GM19438 (cell line): ENCODE data around the gene FAM114A2.
A peak's percentile ranks its signal among the peaks of the same experiment; 100 is the strongest.
"Not testable (repeated sequence)": the region's sequence is repeated elsewhere in the genome, so short reads cannot be mapped to it uniquely, and the experiment has no call there.

Source experiments
- ATAC-seq: cut with Tn5 transposase; IDR thresholded peaks from one replicate; pipeline ENCODE4 v1.9.1; 2021; ENCODE audit warnings: low read depth; ENCODE audit not compliant: unreplicated experiment

FAM114A2 gene

DNA sequence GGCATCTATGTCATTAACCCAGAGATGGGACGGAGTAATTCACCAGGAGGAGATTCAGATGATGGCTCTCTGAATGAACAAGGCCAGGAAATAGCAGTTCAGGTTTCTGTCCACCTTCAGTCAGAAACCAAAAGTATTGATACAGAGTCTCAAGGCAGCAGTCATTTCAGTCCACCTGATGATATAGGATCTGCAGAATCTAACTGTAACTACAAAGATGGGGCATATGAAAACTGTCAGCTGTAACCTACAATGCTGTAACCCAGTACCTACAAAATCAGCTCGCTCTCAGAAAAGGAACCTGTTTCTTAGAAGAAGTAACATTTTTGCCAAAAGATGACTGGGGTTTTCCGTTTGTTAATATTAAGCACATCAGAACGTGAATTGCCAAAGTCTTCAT, 14.8 kb upstream of the FAM114A2 start:
- no peak for ATAC-seq

DNA sequence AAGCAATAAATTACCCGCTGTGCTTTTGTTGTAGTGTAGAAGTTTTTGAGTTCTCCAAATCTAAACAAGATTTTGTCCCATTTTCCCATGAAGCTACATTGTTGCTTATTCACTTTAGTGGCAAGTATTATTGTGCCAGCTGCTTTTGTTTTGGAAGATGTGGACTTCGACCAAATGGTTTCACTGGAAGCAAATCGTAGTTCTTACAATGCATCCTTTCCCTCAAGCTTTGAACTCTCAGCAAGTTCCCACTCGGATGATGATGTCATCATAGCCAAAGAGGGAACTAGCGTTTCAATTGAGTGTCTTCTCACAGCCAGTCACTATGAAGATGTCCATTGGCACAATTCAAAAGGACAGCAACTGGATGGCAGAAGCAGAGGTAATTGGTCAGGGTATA, 10.9 kb upstream of the FAM114A2 start:
- no peak for ATAC-seq

GRCh38 chr5:154047324-154047723, 8.6 kb upstream of the FAM114A2 start:
- ATAC-seq, result no peak

DNA sequence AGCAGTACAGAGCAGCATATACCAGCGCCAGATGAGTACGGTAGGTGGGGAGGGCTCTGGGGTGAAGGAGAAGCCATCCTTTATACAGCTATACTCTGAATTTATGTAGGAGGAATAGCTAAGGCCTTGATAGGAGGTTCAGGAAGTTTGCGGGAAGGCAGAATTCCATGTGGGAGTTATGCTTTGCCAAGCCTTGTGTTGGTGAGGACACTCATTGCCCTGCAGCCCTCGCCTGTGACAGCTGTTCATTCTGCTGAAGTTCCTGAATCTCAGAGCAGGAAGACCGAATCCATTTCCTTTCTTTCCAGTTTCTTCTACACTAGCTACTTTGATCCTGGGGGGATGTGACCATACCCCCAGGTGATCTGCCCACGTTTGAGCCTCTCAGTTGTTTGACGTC, 7.8 kb upstream of the FAM114A2 start:
- ATAC-seq, result no peak

DNA sequence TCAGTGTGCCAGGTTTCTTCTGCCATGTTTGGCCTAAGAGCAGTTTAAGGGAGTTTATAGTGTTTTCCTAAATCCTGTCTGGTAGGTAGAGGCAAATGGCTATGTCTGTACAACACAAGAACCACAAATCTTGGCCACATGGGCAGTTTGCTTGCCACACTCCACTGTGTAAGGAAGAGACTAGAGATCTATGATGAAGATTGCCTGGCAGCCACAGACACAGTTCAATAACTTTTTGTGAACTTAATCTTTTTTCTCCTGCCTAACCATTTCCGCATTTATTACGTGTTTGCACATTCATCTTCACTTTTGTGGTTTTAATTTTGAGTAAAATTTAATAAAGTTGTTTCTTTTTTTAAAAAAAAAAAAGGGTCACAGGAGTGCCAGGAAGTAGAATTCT, 5.9 kb upstream of the FAM114A2 start:
- ATAC-seq, result no peak

DNA sequence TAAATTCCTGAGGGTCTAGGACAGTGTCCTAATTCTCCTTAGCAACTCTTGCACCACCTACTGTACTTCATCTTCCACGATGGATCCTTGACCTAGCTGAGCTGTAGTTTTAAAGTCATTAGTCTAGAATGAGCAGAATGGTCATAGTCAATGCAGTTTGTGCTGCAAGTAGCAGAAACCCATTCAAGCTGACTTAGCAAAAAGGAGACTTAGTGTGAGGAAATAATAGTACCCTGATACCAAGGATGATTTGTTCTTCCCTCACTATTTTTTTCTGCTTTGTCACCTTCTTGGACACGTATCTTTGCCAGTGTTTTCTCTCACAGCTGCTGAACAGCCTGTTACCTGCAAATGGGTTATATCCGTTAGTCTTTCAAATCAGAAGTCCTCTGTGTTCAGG, 5.4 kb upstream of the FAM114A2 start:
- ATAC-seq, result no peak

DNA sequence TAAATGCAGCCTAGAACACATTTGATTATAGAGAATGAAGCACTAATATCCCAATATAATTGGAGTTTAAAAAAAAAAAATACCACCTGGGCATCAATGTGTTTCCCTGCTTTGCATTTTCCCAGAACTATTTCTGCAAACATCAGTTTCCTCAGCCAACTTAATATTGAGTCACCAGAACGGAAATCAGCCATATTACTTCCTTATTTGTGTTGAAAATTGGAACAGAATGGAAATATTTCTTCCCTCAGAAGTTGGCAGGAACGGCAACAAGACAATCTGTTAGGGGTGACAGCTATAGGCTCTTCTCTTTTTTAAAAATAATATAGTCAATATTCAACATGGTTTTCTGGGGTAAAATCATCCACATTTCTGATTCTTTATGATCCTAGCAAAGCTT, 4.1 kb upstream of the FAM114A2 start:
- no peak for ATAC-seq

DNA sequence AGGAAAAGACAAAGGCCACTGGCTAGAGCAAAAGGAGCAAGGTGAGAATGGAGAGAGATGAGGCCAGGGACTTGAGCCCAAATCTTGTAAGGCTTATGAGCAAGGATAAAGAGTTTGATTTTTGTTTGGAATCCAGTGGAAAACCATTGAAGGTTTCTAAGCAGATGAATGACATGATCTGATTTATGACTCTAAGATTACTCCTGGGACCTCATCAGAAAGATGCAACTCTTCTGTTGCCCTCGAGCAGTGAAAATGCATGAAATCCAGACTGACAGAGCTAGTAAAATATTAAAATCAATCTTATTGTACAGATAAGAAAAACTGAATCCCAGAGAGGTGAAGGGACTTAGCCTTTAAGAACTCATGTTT, 734 bp upstream of the FAM114A2 start:
- ATAC-seq, result no peak

DNA sequence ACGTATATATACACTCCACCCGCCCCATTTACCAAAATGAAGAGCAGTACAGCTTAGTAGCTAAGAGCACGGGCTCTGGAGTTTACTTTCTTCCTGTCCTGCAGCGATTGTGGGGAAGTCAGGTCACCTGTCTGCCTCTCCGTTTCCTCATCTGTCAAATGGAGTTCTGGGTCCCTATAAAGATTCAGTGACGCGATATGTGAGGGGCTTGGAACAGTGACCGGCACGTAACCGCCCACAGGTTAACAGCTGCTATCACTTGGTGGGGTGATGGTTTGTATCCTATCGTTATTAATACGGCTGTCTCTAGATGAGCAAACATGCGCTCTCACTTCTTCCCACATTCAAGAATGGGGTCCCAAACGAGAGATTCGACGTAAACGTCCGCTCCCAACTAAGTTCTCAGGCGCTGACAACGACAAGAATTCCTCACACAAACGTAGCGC, 426 bp downstream of the FAM114A2 start:
- ATAC-seq, result peak; percentile 51

DNA sequence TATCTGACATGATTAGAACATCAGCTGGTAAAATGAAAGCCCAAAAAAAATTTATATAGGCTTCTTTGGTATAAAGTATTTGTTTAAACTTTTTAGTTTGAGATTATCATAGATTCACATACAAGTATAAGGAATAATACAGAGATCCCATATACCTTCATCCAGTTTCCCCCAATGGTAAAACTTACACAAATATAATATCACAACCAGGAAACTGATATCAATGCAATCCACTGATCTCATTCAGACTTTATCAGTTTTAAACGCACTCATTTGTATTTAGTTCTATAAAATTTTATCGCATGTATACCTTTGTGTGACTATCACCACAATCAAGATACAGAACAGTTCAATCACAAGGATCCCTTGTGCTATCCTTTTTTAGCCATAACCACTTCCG, 3.8 kb downstream of the FAM114A2 start:
- no peak for ATAC-seq

GRCh38 chr5:154031937-154032489, 6.7 kb downstream of the FAM114A2 start:
- no peak for ATAC-seq

DNA sequence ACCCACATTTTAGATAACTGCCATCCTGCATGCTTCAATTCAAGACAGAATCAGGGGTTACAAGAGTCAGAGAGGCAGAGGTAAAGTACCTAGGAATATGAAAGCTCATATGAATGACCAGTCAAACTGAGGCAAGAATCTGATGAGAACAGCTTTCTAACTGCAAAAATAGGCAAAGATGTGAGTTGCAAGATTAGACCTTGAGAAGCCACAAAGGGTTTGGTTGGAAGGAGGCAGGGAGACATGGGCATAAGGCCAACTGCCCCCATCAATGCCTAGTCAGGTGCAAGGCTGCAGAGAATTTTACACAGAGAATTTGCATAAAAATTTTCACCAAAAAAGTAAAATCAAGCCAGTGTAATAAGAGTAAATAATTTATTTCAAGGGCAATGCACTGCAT, 12.8 kb downstream of the FAM114A2 start:
- ATAC-seq, result no peak

- ATAC-seq, result not testable (repeated sequence)
These were observed 19.8 kb downstream of the FAM114A2 start for GRCh38 chr5:154018919-154019318.

- no peak for ATAC-seq
These were observed 23.5 kb downstream of the FAM114A2 start for GRCh38 chr5:154015071-154015693.

DNA sequence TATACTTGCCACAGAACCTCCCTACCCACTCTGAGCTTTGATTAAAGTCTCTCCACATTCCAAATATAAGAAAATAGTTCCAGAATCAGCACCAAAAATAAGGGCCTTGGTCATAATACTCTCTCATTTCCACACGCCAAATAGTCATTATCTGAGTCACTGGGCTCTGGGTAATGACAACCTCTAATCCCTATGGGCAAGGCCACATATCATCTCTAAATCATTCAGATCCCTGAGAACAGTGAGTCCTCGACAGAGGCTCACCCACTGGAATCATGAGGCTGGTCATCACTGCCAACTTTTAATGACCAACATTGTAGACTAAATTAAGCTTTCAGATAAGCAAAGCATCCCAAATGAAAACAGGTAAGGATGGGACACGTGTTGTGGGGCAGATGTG, 28.1 kb downstream of the FAM114A2 start:
- ATAC-seq, result no peak

DNA sequence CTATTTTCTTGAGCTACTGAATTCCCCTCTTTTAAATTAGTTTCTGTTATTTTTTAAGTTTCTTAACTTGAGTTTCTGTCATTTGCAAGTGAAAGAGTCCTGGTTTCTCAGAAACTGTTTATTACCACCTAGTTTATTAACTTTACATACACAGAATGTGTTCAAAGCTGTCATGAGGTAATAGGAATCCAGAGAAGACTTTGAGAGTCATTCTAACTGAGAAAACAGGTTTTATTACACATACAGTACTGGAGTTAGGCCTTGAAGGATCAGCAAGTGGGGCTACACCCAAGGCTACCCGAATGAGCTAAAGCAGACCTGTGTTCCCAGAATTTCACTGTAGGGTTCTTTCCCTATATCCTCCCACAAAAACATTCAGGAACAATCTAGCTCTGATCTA, 33.1 kb downstream of the FAM114A2 start:
- no peak for ATAC-seq

GRCh38 chr5:154002511-154003020, 36.1 kb downstream of the FAM114A2 start:
- no peak for ATAC-seq

- ATAC-seq, result no peak
These were observed 36.6 kb downstream of the FAM114A2 start for GRCh38 chr5:154002093-154002492.

- ATAC-seq, result no peak
These were observed 38.0 kb downstream of the FAM114A2 start for GRCh38 chr5:154000703-154001102.

DNA sequence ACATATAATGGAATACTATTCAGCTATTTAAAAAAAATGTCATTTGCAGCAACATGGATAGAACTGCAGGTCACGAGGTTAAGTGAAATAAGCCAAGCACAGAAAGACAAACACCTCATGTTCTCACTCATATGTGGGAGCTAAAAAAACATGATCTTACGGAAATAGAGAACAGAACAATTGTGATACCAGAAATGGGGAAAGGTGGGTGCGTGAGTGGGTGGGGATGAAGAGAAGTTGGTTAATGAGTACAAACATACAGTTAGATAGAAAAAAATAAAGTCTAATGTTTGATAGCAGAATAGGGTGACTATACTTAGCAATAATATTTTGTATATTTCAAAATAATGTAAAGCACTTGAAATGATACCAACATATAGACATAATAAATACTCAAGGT, 38.7 kb downstream of the FAM114A2 start:
- ATAC-seq, result no peak

DNA sequence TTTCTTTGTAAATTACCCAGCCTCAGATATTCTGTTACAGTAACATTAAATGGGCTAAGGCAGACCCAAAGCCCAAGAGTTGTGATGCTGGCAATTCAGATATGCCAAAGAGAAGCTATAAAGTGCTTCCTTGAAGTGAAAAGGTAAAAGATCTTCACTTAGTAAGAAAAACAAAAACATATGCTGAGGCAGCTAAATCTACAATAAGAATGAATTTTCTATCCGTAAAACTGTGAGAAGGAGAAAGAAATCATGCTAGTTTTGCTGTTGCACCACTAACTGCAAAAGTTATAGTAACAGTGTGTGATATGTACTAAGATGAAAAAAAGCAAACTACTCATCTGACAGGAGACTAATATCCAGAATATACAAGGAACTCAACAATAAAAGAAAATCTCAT, 39.9 kb downstream of the FAM114A2 start:
- ATAC-seq, result no peak

GRCh38 chr5:153998010-153998409, 40.7 kb downstream of the FAM114A2 start:
- no peak for ATAC-seq

- no peak for ATAC-seq
These were observed 47.5 kb downstream of the FAM114A2 start for GRCh38 chr5:153991168-153991567.
